ENCODE data around the gene PLOD1. TPM values are rescaled to one million over a fixed set of nuclear protein-coding genes. Genes with fewer than 3 reads are reported as not detected.

Gene PLOD1
- total RNA-seq, result 170 and 172 TPM in 2 replicates

GRCh38 chr1:11934302-11935056 lies at the start of gene PLOD1:
Gene PLOD1, plus strand, starts transcription at chr1:11934717. Its CDS starts 63 bp downstream, at chr1:11934780.

GRCh38 chr1:11979851-11980675 lies 45.5 kb downstream of the PLOD1 start, which contains the start of gene MFN2:
Gene MFN2, plus strand, starts transcription at chr1:11980444. Its CDS starts 8,725 bp downstream, at chr1:11989169.

Other genes starting within 250 kb of the PLOD1 start
- under 0.01 TPM in 2 replicates for gene DRAXIN, start 243.0 kb upstream of the PLOD1 start, total RNA-seq
- 73.2 and 85.6 TPM in 2 replicates for gene AGTRAP, start 198.6 kb upstream of the PLOD1 start, total RNA-seq
- not detected in 2 replicates for gene C1orf167, start 172.5 kb upstream of the PLOD1 start, total RNA-seq
- gene MTHFR, start 128.8 kb upstream of the PLOD1 start, total RNA-seq, result 7.5 and 25.2 TPM in 2 replicates
- gene CLCN6, start 128.5 kb upstream of the PLOD1 start, total RNA-seq, result 6.7 and 11.5 TPM in 2 replicates
- gene NPPA, start 86.9 kb upstream of the PLOD1 start, total RNA-seq, result not detected in 2 replicates
- gene NPPB, start 75.8 kb upstream of the PLOD1 start, total RNA-seq, result 7.4 and 17.8 TPM in 2 replicates
- 94.7 and 107 TPM in 2 replicates for gene KIAA2013, start 8.3 kb upstream of the PLOD1 start, total RNA-seq
- 46.0 and 54.8 TPM in 2 replicates for gene MFN2, start 45.7 kb downstream of the PLOD1 start, total RNA-seq
- 17.2 and 50.2 TPM in 2 replicates for gene MIIP, start 84.8 kb downstream of the PLOD1 start, total RNA-seq
- gene TNFRSF8, start 128.6 kb downstream of the PLOD1 start, total RNA-seq, result 0.13 and 0.16 TPM in 2 replicates
- 0.16 and 2.3 TPM in 2 replicates for gene TNFRSF1B, start 232.3 kb downstream of the PLOD1 start, total RNA-seq